Right kidney (tissue), 1 donor: ENCODE measurements around the gene TNF.
"Not testable (repeated sequence)": the region's sequence is repeated elsewhere in the genome, so short reads cannot be mapped to it uniquely, and the experiment has no call there.

Experiments used
- DNase-seq: peaks from one replicate; pipeline ENCODE4 v3.0.0-alpha.2; 2016

TNF gene

DNA sequence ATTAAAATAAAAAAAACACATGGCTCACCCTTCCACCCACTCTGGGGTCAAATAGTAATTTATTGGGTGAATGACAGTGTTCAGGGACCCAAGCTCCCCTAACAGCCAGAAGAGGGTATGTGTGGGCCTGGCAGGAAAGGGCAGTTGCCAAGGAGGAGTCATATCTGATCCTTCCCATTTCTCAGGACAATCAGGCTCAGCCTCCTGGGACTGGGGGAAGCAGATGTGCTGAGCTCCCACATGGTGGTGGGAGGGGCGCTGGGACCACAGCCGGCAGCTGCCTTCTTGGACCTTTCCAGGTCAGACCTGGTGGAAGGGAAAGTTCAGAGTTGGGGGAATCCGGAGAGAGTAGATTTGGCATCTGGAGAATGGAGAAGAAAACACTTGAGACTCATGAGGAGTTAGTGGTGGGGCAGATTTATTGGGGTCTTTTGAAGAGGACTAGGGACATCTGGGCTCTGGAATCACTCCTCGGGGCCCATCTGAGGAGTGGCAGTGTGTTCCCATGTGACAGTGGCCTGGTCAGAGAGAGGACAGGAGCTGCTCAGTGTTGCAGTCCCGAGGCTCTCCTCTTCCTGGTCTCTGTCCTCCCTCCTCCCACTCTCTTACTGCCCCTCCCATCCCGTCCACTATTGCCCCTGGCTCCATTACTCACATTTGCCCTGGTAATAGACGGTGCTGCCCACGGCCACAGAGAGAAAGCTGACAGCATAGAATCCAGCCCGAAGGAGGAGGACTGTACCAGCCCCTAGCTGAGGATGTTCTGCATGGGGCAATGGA is 13.7 kb downstream of the TNF start:
- DNase-seq: no peak

DNA sequence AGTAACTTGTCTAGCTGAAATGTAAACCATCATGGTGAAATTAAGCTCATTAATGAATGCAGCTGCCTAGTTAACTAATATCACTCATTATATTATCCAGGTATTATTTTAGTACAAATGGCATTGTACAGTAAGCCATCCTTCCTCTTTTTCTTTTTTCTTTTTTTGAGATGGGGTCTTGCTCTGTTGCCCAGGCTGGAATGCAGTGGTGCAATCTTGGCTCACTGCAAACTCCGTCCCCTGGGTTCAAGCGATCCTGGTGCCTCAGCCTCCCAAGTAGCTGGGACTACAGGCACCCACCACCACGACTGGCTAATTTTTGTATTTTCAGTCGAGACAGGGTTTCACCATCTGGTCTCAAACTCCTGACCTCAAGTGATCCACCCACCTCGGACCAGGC is 15.3 kb downstream of the TNF start:
- not testable (repeated sequence) for DNase-seq

DNA sequence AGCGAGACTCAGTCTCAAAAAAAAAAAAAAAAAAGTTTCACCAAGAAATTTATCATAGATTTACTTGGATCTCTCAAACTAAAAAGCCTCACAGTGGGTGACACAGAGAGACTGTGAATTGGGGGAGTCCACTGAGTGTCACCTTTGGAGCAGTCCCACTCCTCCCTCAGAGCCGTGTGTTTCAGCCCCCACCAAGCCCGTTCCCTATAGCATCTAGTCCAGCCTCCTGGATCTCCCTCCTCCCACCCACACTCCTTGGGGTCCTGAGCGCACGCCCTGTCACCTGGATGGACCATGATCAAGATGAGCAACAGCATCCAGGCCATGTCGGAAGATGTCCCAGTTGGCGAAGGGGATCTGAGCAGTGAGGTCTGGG is 17.0 kb downstream of the TNF start:
- DNase-seq: no peak

DNA sequence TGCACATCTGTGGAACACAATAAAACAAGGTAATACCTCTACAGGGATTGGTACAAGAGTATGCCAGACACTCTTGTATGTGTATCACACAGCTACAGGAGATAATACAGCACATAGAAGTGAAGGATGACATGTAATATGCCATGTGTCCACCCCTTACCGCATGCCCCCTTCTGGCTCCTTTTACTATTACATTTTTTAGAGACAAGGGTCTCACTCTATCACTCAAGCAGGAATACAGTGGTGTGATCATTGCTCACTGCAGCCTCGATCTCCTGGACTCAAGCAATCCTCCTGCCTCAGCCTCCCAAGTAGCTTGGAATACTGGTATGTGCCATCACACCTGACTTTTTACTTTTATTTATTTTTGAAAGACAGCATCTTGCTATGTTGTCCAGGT is 21.6 kb downstream of the TNF start:
- DNase-seq: no peak

GRCh38 chr6:31607317-31607716 is 32.0 kb downstream of the TNF start:
- DNase-seq: no peak

- DNase-seq: no peak
These were observed 34.4 kb downstream of the TNF start for GRCh38 chr6:31609519-31610406.

GRCh38 chr6:31610968-31611367 is 35.6 kb downstream of the TNF start:
- no peak for DNase-seq

- no peak for DNase-seq
These were observed 38.8 kb downstream of the TNF start for GRCh38 chr6:31614075-31614619.

GRCh38 chr6:31614684-31615578 is 39.6 kb downstream of the TNF start, which contains the start of gene AIF1:
Gene AIF1 (plus strand): TSS chr6:31615234. CDS start chr6:31615330, 96 bp downstream.
- DNase-seq: no peak

GRCh38 chr6:31615748-31616147 is 40.4 kb downstream of the TNF start:
- DNase-seq: no peak

- DNase-seq: no peak
These were observed 41.6 kb downstream of the TNF start for GRCh38 chr6:31617010-31617409.

GRCh38 chr6:31619805-31620585 is 44.6 kb downstream of the TNF start:
- DNase-seq: peak; percentile 100

DNA sequence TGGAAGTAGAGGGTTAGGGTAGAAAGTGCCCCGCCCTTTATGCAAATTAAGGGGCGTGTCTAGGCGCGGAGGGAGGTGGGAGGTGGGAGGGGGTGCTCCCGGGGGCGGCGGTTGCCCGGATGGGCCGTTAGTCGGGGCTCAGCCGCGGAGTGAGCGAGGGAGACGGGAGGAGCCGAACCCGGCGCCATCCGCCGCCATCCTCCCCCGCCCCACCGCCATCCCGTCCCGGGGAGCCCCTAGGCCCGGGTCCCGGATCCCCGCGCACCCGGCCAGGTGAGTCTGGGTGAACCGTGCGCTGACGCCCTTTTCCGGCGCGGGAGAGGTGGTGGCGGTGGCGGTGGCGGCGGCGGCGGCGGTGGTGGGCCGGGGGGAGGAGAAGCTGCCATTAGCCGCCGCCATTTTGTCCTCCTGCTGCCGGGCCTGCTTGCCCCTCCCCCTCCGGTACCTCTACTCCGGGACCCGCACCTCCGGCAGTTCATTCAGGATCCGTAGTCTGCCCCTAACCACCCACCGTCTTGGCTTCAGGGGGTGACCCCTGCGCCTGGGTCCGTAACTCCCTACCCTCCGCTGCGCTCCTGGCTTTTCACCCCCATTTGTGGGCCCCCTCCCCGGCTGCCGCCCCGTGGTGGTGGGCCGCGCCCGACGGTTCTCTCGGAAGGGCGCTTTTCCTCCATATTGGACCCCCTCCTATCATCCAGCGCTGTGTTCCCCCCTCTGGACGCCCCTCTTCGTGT is 45.4 kb downstream of the TNF start, which contains the start of gene PRRC2A:
TSS of gene PRRC2A (plus strand) at position 130 of the 734 bp plus-strand sequence. CDS start 2,075 bp downstream, outside the sequence.
- DNase-seq: peak; percentile 85

DNA sequence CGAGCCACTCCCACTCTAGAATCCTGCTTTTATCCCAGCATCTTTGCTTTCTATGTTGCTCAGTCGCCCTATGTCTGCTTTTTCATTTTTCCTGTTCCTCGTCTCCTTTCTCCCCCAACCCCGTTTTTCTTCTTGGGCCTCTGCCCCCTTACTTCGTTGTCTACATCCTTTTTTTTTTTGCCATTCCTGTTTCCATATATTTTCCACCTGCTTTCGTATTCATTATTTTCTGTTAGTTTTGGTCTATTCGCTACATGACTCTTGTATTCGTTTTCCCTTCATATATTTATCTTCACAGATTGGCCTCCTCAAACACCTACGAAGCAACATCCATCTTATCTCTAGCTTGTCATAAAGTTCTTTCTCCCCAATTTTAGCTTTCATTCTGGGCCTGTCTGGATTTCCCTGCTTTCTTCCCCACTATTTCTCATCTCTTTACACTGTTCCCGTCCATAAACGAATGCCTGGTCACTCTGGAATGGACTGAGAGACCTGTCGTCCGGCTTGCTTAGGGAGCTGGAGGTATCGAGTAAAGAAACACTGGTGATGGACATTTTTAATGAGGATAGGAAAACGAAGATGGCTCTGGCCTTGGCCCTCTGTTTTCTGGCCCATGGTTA is 46.1 kb downstream of the TNF start:
- DNase-seq: no peak

- DNase-seq: no peak
These were observed 46.6 kb downstream of the TNF start for GRCh38 chr6:31621991-31622390.

- DNase-seq: no peak
These were observed 47.3 kb downstream of the TNF start for GRCh38 chr6:31622684-31623091.

DNA sequence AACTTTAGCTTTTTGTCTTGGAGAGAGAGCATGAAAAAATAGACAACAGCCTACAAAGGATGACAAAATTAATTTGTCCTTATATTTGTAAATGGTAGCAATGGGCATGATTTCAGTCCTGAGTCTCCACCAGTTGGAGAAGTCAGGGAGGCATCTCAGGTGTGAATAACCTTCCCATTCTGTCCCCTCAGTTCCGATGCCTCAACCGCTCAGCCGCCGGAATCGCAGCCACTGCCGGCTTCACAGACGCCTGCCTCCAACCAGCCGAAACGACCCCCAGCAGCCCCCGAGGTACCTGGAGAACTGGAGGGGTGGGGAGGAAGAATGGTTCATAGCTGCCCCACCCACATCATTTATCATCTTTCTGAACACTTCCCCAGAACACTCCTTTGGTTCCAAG is 48.7 kb downstream of the TNF start:
- DNase-seq: no peak

- no peak for DNase-seq
These were observed 51.6 kb downstream of the TNF start for GRCh38 chr6:31626952-31627351.

DNA sequence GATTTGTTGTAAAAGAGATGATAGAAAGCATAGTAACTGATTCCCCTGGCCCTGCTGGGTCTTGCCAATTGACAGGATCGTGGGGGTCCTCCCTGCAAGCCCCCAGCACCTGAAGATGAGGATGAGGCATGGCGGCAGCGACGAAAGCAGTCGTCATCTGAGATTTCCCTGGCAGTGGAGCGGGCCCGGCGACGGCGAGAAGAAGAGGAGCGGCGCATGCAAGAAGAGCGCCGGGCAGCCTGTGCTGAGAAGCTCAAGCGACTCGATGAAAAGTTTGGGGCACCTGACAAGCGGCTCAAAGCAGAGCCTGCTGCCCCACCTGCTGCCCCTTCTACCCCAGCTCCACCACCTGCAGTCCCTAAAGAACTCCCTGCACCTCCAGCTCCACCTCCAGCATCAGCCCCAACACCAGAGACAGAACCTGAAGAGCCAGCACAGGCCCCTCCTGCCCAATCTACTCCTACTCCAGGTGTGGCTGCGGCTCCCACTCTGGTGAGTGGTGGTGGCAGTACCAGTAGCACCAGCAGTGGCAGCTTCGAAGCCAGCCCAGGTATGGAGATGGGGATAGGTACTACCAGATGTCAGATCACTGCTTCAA is 52.4 kb downstream of the TNF start:
- DNase-seq: no peak
